OCI-LY1 (cell line): ENCODE measurements around the gene VSIR.

Experiments
- EZH2 ChIP-seq: fragments of 200-600 bp; sonication (generic), shearing (Covaris generic); IDR thresholded peaks from 2 replicates; pipeline ENCODE4 v1.8.0; 2017; ENCODE audit warnings: borderline replicate concordance, mixed run types, mild to moderate bottlenecking, antibody characterized with exemption, low read length, moderate library complexity, mixed read lengths
- TF ChIP-seq, protein P1 (sequence below): fragments of 200-600 bp; sonication (generic), shearing (Covaris generic); IDR thresholded peaks from 2 replicates; pipeline ENCODE4 v1.5.1; 2017; ENCODE audit warnings: mild to moderate bottlenecking, antibody characterized with exemption, low read length, moderate library complexity, mixed read lengths

DNA sequence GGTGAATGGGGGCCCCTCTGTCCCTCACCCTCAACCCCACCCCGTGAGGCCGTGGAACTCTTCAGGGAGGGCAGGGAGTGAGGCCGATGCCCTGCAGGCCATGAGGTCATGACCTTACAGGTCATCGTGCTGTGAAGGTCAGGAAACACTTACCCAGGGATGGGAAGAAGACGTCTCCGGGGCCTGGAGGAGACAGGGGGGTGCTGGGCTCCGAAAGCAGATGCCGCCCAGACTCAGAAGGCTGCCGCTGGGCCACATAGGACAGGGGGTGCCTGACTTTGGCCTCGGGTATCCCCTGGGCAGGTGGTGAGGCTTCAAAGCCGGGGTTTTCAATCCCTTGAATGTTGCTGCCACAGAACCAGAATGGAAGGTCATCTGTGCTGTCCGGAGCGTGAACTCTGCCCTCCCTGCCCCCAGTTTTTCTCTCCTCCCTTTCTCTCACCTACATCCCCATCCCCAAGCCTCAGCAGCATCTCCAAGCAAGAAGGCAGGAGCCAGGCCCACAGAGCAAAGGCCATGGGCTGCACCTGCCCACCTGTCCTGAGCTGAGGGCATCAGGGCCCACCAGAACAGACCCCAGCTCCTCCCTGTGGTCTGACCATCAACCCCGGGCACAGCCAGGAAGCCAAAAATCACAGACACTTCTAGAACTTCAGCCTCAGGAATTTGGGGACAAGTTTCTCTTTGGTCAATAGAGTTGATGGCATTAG is 21.6 kb downstream of the VSIR start:
- TF ChIP-seq, protein P1, sequence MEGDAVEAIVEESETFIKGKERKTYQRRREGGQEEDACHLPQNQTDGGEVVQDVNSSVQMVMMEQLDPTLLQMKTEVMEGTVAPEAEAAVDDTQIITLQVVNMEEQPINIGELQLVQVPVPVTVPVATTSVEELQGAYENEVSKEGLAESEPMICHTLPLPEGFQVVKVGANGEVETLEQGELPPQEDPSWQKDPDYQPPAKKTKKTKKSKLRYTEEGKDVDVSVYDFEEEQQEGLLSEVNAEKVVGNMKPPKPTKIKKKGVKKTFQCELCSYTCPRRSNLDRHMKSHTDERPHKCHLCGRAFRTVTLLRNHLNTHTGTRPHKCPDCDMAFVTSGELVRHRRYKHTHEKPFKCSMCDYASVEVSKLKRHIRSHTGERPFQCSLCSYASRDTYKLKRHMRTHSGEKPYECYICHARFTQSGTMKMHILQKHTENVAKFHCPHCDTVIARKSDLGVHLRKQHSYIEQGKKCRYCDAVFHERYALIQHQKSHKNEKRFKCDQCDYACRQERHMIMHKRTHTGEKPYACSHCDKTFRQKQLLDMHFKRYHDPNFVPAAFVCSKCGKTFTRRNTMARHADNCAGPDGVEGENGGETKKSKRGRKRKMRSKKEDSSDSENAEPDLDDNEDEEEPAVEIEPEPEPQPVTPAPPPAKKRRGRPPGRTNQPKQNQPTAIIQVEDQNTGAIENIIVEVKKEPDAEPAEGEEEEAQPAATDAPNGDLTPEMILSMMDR, result no peak
- TF ChIP-seq EZH2, result no peak
